Measurements from ENCODE around the gene PRTFDC1.

DNA sequence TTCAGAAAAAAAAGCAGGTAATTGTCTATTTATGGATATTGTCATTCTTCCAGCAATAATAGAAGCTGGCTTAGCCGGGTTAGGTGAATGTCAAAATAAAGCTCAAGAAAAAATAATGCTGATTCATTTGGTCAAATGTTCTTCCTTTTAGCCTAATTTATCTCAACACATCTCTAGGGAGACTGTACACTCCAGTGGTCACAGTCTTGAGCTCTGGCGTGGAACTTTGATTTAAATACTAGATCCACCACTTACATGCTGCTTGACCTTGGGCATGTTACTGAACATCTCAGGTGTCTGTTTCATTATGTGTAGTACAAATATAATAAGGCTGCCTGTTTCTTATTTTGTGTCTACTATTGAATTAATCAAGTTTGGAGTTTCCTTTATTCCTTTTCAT lies 22.0 kb downstream of the PRTFDC1 start:
- TF ChIP-seq CTCF (optimal IDR thresholded peaks at IDR 0.05 in 1 of 3, IDR thresholded peaks at IDR 0.05 in 1 of 3, conservative IDR thresholded peaks at IDR 0.05 in 1 of 3; ENCODE audit: extremely low read depth in 1 of 3, insufficient read depth in 2 of 3, low read length in 3 of 3), result no peak
- no peak for TF ChIP-seq EZH2 (IDR thresholded peaks at IDR 0.05; ENCODE audit: low read length)
